HG02885 (cell line): Measurements from ENCODE around the gene CPSF3.

ENCODE experiments used
- ATAC-seq: cut with Tn5 transposase; IDR thresholded peaks from one replicate; pipeline ENCODE4 v1.9.1; 2021; ENCODE audit warnings: mild to moderate bottlenecking; ENCODE audit not compliant: unreplicated experiment, poor library complexity

The CPSF3 gene

DNA sequence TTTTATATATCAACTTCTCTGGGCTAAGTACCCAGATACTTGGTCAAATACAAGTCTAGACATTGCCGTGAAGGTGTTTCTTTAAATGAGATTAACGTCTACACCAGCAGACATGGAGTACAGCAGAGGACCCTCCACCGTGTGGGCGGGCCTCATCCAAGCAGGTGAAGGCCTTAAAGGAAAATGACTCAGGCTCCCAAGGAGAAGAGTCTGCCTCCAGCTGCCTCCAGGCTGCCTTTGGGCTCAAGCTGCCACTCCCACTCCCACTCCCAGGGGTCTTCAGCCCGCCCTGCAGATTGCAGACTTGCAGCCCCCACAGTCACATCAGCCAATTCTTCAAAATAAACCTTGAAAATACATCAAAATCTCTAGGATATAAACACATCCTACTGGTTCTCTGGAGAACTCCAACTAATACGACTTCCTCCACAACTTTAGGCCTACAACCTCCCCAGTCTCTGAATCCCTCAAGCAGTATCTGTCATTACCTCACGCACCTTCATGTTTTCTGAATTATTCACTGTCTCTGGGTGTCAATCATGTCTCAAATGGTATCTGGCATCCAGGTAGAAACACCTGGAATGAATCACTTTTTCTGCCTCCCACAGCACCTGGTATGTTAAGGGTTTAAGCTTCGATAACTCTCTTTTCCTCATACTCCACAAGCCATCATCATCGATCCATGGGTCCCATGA, 7.0 kb upstream of the CPSF3 start:
- ATAC-seq = no peak

DNA sequence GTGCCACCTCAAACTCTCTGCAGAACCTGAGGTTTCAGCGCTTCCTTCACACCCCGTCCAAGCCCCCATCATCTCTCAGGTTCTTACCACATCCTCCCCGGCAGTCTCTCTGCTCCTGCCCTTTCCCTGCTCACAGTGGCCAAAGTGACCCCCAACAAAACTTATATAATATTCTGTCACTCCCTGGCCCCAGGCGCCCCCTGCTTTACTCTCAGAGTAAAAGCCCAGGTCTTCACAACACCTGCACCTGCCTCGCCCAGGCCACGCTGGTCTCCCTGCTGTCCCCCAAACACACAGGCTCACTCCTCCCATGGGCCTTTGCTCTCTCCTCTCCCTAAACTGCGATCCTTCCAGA, 6.5 kb upstream of the CPSF3 start:
- ATAC-seq = no peak

DNA sequence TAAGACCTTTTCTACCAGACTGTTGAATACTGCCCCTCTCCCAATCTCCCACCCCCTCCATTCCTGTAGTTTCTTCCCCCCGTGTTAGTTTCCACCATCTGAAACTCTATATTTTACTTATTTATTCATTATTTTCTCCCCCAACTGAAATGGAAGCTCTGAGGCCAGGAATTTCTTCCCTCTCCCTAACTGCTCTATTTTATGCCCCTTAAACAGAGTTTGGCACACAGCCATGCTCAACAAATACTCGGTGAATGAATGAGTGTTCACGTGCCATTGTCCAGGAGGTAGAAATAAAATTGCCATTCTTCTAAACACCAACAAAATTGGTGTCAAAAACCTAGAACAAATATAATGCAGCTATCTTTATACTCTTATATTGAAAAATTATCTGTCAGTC, 5.7 kb upstream of the CPSF3 start:
- ATAC-seq = no peak

DNA sequence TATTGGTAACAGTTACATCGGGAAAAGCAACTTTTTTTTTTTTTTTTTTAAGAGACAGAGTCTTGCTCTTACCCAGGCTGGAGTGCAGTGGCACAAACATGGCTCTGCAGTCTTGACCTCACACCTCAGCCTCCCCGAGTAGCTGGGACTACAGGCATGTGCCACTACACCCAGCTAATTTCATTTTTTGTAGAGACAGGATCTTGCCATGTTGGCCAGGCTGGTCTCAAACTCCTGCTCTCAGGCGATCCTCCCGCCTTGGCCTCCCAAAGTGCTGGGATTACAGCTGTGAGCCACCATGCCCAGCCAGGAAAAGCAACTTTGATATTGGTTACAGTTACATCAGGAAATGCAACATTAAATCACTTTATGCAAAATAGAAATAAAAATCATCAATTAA, 4.7 kb upstream of the CPSF3 start:
- no peak for ATAC-seq

DNA sequence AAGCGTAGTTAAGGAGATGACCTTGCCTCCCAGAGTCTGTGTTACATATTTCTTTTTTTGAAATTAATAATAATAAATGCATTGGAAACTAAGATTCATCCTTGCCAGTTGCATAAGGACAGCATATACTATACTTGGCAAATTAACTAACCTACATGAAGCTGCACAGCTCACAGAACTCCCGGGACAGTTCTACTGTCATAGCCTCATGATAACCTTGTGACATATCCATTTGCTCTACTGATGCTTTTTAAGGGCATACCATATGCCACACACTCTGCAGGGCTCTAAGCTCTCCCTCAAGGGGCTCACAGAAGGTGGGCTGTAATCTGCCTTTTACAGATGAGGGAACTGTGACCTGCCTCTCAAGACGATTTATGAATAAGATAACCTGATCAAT, 3.9 kb upstream of the CPSF3 start:
- ATAC-seq = no peak

DNA sequence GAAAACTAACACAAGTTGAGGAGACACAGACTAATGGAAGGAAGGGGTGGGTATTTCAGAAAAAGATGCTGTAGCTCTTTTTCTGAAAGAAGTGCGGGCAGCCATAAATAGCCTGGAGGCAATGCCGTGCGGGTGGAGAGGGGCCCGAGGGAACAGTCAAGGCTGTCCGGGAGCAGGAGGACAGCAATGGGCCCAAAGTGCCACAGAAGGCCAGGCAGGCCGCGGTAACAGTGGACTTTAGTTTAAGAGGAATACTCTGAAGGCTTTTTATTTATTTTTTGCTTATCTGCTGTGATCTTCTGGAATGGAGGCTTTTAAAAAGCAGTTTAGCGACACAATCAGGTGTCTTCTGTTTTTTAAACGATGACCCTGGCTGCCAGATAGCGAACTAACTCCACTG, 3.0 kb upstream of the CPSF3 start:
- no peak for ATAC-seq

DNA sequence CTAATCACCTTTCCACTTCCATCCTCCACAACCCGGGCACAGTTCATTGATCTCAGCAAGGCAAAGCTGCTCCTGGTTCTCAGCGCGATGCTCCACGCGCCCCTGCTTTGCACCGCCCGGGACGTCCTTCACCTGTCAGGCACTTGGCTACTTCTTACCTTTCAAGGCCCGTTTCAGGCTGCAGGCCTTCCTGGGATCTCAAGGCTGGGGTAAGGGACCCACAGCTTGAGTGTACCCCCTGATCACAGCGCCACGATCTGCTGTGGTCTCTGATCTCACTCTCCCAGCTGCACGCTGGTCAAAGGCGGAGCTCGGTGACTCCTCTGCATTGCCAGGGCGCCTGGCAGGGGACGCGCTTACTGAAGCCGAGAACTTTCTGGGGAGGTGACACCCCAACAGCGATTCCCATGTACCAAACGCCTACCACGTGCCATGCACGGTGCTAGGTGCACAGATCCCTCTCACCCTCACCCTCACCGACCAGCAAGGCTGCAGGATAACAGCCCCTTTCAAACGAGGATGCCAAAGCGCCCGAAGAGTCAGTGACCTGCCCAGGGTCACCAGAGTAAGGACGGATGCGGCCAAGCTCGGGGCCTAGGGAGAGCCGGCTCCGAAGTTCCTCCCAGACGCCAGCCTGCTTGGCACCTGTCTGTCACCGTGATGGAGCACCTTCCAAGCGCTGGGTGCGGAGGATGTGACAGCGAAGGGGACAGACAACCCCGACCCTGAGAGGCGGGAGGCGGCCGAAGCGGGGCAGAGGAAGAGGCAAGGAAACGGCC, 944 bp upstream of the CPSF3 start:
- peak; percentile 18 for ATAC-seq

DNA sequence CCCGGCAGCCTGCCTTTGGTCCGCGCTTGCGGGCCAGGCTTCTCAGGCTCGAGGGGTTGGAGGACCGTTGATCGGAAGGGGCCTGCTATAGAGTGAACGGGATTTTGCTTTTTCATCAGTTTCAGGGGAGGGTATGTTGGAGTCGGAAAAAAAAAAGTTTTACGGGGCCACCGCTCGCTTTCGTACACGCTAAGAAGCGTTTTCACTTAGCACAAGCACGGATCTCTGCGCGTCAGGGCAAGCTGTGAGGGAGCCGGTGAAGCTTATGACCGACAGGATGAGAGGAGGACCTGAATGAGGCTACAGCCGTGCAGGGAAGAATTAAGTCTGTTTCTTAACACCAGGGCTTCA, 443 bp downstream of the CPSF3 start:
- peak; percentile 1 for ATAC-seq

DNA sequence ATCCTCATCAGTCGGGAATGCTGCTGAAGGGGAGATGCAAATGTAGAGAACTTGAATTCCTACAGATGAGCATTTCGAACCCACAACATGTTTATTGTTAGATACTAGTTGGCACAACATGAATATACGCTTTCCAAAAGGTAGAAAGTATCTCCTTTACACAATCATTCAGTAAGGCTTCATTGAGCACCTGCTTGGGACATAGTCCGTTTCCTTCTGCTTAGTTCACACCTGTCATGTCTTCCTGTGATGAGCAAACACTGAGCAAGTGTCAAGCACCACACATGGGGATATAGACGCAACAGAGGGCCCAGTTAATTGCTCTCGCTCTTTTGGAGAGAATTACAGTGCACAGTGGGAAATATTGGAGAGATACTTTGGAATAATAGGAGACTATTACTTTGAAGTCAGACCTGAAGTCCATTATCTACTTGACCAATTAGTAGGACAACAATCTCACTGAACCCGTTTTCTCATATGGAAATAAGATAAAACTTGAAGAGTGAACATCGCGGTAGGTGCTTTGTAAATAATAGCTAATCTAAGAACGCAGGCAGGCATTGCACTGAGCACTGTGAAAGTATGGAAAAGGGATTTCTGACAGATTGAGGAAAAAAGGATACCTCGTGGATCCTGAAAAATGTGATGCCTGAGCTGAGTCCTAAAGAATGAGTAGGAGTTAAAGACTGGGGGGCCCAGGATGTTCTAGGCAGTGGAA, 1.2 kb downstream of the CPSF3 start:
- no peak for ATAC-seq

DNA sequence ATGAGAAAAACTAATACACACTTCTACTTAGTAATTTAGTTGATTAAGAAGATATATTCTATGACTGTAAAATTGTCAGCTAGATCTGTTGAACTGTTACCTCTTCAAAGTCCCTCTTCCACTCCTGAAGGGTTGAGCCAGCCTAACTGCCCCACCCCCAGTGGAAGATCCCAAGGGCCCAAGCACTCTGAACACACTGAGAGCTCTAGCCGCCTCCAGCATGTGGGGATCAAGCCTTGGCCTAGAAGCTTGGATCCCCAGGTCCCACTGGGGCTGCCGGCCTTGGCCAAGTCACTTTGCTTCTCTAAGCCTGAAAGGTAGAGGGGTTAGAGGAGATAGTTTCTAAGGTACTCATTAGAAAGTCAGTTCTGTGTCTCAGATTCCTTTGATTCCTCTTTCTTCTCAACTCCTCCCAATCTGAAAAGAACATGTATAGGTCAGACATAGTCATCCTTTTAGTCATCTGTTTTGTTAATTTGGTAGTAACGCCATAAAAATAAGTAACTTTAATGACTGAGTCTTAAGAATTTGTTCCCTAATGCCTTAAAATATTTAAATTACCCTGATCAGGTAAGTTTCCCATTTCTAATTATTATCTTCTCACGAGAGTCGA, 5.6 kb downstream of the CPSF3 start:
- ATAC-seq = no peak

DNA sequence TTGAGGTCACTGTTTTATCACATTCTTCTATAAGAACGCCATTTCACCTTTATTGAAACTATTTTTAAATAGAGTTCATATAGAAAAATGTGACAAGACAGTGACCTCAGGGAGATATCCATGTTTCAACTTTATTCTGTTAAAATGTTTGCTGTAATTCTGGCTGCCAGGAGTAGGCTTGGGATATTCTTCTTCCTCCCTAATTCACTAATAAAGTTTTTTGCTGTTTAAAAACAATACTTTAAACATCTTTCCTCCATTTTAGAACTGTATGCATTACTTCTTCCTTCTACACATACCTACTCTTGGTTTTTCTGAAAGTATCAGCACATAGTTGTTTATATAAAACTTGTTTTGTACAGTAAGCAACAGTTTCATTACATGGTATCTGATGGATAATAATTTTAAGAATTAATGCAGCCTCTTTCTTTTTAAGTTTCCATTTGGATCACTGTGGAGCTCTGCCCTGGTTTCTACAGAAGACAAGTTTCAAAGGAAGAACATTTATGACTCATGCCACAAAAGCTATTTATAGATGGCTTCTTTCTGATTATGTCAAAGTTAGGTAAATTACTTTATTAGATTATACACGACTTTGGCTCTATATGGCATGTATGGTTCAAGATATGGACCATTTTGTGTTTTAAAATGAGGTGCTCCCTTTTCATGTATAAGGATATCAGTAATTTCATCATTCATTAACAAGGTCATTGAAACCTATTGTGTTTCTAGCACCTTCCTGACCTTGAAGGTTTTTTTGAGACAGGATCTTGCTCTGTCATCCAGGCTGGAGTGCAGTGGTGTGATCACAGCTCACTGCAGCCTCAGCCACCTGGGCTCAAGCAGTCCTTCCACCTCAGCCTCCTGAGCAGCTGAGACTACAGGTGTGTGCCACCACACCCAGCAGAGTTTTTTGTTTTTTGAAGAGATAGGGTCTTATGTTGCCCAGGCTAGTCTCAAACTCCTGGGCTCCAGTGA, 7.2 kb downstream of the CPSF3 start:
- ATAC-seq = no peak

DNA sequence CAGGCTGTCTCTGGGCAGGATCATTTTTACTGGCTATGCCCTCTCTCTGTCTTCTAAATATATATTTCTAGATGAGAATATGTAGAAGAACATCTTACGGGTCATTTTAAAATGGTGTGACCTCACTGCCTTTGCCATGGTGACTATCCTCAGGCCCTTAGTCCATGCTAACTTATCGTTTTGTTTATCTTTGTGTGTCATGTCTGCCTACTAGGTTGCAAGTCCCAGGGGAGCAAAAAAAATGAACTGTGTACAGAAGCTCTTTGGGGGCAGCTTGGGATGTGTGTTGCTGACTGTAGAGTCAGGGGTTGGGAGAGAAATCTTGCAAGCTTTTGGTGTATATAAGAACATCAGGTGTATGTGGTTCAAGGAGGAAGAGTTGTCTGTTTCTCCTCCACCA, 11.0 kb downstream of the CPSF3 start:
- ATAC-seq = no peak

DNA sequence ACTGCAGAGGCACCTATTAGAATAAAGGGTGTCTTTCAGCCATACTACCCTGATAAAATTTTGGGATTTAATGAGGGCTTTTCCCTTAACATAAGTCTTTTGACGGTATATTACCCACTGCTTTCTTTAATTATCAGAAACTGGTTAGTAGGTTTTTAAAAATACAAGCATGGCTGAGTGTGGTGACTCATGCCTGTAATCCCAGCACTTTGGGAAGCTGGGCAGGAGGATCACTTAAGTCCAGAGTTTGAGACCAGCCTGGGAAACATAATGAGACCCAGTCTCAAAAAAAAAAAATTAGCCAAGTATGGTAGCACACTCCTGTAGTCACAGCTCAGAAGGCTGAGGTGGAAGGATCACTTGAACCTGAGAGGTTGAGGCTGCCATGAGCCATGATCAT, 16.1 kb downstream of the CPSF3 start:
- ATAC-seq = no peak

DNA sequence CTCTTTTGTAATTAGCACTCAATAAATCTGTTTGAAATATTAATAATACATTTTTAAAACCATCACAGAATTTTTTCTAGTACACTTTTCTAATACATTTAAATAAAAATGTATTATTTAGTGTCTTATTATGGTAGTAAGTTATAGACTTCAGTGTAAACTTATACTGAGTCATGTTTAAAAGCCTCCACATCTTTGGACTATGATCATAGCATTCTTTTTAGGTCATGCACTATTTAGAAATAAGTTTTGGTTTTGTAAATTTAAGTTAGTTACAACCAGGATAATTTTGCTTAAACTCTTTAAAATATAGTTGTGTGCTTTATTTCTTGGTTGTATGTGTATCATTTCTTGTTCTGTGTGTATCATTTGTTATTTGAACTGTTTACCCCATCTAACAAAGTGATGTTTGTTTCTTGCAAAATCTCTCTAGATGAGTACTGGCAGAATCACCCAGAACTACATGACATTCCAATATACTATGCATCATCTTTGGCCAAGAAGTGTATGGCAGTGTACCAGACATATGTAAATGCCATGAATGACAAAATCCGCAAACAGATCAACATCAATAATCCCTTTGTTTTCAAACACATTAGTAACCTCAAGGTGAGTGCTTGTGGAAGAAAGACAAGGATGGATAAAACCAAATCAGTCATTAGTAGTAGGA, 16.7 kb downstream of the CPSF3 start:
- ATAC-seq = no peak

DNA sequence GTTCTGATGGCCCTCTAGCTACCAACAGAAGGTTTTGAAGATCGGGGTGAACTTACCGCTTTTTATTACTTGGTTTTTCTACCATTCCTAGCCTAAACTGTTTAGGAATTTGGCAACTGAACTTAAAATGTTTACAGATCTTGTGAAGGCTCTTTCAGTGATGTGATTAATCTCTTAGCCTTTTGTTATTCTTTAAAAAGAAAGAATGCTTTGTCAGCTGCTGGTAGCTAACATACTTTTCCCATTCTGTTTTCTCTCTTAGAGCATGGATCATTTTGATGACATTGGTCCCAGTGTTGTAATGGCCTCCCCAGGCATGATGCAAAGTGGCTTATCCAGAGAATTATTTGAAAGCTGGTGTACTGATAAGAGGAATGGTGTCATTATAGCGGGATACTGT, 18.1 kb downstream of the CPSF3 start:
- no peak for ATAC-seq

DNA sequence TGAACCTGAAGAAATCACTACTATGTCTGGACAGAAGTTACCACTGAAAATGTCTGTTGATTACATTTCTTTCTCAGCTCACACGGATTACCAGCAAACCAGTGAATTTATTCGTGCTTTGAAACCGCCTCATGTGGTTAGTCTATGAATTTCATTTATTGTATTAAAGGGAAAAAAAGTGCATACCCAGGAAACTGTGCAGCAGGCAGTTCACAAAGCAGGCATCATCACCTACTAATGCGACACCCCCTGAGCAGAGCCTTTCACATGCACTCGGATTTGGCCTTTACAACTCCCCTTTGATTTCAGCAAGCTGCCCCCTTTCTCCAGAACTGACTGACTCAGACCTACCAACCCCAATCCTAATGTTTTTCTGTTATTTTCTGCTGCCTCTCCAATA, 20.1 kb downstream of the CPSF3 start:
- ATAC-seq = no peak

DNA sequence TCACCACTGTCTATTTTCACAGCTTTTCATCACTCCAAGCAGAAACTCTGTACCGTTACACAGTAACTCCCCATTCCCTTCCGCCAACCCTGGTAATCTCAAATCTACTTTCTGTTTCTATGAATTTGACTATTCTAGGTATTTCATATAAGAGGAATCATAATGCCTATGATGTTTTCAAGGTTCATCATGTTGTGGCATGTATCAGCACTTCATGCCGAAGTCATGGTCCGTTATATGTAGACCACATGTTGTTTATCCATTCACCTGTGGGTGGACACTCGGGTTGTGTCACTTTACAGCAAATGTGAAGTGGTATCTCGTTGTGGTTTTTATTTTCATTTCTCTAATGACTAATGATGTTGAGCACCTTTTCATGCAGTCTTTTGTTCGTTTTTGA, 21.6 kb downstream of the CPSF3 start:
- no peak for ATAC-seq

DNA sequence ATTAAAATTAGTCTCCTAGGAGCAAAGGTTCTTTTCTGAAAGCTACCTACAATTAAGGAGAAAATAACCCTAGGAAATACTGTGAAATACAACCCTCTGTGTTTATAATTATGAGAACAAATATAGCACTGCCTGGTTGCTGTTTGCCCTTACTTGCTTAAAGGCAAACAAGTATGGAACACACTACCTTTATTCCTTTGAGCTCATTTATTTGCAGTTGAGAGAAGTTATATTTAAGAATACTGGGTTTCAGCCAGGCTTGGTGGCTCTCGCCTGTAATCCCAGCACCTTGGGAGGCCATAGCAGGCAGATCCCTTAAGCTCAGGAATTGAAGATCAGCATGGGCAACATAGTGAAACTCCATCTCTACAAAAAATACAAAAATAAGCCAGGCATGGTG, 27.8 kb downstream of the CPSF3 start:
- ATAC-seq = no peak

DNA sequence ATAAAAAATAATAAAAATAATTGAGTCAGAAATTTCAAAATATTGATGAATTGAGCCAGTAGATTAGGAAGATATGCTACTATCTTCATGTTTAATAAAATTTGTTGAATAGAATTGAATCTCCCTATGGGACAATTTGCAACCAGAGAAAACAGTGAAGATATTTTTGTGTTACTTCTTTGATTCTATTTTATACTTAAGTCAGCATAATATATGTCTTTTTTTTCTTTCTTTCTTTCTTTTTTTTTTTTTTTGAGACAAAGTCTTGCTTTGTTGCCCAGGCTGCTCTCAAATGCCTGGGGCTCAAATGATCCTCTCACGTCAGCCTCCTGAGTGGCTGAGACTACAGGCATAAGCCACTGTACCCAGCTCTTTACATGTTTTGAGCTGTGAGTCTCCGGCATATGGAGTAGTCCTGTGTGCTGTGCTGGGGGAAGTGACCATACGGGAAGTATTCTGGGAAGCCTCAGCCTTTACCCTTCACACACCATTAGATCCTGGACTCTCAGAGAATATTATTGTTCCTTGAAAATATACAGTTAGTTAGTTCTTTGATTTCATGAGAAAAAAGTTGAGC, 37.1 kb downstream of the CPSF3 start:
- ATAC-seq = no peak
